HG03520 (cell line): ENCODE data around the gene ELOVL1.
A peak's percentile ranks its signal among the peaks of the same experiment; 100 is the strongest.
"Not testable (repeated sequence)": the region's sequence is repeated elsewhere in the genome, so short reads cannot be mapped to it uniquely, and the experiment has no call there.

Experiments
- ATAC-seq: cut with Tn5 transposase; IDR thresholded peaks from one replicate; pipeline ENCODE4 v1.9.1; 2021; ENCODE audit warnings: mild to moderate bottlenecking, moderate library complexity; ENCODE audit not compliant: unreplicated experiment

The ELOVL1 gene

DNA sequence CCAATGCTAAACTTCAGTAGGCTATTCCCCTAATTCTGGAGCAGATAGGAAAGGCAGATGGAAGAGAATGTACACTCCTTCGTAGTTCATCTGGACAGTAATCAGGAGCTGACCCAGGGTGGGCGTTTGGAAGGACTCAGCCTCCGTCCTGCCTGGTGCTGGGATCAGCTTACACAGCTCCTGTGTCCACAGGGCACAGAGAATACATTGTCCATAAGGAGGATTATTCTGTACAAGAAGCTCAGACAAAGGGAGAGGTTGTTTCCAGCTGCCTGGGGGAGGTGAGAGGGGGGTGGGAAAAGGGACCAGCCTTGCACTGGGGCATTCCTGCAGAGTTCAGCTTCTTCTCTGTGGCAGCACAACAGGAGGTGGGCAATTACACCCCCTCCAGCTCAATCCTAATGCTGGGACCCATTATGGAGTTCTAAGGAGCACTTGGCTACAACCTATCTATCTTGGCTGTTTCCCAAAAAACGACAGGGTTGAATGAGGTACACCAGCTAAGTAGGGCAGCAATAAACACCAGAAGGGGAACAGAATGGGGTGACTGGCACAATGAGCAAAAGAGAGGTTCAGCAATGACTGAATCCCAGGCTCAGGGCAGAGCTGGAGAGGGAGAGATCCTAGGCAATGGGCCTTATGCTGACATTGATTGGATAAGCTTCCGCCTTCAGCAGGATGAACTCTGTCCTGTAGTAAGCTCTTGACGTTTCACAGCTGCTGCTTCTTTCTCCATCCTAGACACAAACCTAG is 14.4 kb upstream of the ELOVL1 start:
- no peak for ATAC-seq

DNA sequence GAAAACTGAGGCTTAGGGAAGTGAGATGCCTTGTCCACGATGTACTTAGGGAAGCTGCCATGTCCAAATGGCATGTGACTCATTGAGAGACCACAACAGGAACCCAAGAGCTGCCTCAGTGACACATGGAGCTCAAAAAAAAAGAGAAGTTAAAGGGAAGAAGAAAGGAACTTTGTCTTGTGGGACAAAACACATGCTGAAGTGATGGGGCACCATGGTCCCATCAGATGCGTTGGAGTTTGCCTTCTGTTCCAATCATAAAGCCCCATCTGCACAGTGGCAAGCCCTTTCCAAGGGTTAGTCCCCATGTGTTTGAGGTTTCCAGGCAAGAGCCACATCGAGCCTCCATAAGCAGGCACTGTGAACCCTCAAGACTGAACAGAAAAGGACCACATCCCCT is 13.8 kb upstream of the ELOVL1 start:
- ATAC-seq, result no peak

DNA sequence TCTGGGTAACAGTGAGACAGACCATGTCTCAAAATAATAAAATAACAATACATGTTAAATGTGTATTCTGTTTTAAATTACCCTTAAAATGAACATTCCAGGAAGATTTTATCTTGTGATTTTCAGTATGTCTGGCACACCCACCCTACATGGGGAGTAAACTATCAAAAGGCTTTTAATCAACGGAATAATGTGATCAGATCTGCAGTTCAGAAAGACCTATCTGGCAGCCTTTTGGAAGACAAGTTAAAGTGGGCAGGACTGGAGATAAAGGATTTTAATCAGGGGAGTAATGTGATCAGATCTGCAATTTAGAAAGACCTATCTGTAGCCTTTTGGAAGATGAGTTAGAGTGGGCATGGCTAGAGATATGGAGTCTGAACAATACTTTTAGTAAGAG is 11.7 kb upstream of the ELOVL1 start:
- no peak for ATAC-seq

DNA sequence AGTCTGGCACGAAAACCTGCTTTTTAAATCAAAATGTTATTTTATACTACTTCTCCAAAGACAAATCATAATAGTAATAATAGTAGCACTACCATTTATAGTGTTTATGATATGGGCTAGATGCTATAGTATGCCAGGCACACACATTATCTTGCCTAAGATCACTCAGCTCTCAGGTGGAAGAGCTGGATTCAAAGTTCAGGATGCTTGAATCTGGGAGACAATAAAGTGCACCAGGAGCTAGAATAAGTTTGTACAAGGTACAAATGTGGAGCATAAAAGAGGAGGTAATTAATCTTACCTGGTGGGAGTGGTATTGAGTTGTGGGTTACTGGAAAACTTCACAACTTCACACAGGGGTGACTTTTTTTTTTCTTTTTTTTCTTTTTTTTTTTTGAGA is 10.0 kb upstream of the ELOVL1 start:
- no peak for ATAC-seq

DNA sequence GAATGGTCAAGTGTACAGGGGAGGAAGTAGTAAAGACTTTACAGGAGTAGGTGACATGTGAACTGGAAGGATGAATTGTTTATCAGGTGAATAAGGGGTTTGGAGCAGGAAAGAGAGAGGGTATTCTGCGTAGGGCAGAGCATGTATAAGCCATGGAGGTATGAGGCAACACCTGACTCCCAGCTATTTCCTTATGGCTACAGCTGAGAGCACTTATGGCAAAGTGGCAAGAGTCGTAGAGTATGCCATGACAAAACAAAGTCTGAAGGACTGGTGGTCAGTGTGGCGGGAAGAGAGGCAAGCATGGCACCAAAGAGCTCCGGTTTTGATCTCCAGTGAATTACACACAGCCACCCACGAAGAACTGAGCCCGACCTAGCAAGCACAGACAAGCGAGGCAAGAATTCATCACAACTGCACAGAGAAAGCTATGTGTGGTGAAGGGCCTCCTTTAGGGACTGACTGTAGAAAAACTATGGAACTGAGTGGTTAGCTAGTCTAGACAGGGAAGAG is 9.0 kb upstream of the ELOVL1 start:
- no peak for ATAC-seq

DNA sequence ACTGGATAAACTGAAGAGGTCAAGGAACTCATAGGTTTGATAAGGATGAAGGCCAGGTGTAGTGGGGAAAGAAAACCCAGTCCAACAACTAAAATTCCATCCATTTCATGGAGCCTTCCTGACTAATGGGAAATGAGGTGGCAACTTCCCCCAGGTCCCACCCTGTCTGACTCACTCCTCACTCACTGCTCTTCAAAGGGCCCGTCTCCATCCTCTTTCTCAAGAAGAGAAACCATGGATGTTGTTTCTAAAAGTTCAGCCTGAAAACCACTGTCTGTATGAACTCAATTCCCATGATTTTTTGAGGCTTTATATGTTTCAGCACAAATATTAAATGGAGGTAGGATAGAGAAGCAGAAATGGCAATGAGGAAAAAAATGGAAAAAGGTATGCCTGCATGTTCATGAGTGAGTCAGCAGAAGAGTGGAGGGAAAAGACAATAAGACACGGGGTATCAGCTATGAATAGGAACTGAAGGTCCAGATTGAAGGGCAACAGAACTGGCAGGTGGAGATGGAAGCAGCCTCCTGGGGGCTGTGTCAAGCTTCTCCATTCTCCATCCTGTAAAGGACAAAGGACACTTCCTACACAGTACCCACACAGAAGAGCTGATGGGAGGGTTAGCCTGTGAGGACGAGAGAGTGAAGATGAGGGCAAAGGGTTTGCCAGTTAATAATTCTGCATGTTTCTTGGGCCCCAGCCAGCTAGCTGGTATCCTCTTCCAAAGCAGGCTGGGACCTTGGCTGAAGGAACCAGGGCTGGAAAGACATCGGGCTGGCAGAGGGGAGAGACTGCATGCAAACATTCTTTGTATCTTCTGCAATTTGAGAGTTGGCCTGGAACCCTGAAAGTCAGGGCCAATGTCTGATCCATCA is 5.5 kb upstream of the ELOVL1 start:
- no peak for ATAC-seq

DNA sequence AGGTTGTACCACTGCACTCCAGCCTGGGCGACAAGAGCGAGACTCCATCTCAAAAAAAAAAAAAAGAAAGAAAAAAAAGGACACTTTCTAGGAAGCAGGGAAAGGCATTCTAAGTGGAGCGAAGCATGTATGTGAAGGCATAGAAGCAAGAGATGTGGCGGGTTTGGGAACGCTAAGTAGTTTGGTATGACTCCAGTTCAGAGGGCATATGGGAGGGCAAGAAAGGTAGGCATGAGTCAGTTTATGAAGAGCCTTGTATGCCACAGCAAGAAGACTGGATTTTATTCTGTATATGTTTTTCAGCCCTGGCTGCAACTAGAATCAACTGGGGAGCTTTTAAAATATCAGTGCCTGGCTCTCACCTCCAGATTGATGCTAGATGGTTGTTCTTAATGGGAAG is 4.4 kb upstream of the ELOVL1 start:
- ATAC-seq, result no peak

DNA sequence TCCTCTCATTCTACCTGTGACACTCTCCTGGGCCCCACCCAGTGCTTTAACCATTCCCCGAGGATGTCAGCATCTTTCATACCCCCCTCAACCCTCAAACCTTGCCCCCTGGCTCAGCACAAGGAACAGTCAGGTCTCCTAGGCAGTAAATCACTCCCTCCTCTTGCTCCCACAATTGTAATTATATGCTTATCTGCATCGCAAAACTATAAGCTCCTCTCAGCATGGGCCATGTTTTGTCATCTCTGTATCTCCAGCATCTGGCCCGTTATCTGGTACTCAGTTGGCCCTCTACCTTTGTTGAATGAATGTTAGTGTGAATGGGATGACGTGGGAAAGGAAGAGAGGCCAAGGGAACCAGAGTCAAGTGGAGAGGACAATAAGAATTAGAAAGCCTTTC is 2.8 kb upstream of the ELOVL1 start:
- ATAC-seq, result no peak

DNA sequence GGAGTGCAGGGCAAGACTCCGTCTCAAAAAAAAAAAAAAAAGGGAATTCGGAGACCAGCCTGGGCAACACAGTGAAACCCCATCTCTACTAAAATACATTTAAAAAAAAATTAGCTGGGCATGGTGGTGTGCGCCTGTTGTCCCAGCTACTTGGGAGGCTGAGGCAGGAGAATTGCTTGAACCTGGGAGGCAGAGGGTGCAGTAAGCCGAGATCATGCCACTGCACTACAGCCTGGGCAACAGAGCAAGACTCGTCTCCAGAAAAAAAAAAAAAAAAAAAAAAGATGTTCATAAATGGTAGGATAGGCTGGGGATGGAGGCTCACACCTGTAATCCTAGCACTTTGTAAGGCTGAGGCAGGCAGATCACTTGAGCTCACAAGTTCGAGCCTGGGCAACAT is 2.0 kb upstream of the ELOVL1 start:
- not testable (repeated sequence) for ATAC-seq

DNA sequence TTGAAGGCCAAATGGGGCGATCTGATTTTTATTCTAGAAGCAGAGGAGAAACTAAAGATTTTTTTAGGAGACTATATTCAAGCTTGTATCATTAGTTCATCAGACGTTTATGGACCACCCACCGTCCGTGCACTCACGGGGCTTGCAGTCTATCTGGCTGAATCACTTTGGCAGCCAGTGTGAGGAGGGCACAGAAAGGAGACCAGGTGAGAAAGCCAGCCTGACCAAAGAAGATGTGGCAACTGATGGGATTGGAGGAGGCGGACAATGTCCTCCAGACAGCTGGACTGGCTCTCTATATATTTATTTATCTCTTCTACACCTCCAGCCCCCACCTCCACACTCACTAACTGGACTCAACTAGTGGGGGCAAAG is 822 bp upstream of the ELOVL1 start:
- no peak for ATAC-seq

DNA sequence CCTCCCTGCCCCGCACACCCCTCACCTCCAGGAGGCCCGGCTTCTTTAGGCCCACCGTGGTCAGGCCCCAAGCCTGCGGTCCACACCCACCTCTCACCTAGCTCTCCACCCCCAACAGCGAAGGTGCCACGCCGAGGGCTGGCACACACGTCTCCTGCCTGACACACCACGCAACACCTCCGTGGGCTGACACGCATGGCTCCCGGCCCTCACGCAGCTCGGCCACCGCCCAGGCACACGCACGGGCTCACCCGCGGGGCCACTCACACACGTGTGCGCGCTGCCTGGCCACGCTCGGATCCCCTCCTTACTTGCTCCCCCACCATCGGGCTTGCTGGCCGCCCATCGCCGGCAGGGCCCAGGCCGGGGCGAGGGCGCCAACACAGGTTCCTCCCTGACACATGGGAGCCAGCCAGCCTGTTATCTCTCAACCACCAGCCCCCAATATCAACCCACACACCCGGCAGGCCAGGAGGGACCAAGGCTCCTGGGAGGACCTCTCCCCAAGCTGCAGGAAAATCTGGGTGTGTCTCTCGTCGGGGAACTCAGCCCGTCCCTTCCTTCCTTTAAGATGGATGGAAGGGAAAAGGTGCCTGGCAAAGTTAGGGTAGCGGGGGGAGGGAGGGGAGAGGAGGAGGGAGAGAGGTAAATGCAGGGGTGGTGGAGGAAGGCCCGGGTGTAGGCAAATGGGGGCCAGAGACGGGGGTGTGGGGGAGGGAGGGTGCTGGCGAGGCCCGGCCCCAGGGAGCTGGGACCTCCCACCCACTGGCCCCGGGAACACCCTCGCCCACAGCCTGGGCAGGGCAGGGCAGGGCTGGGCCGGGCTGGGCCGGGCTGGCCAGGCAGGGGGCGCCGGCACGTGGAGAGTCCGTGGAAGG is 546 bp downstream of the ELOVL1 start:
- peak; percentile 29 for ATAC-seq

DNA sequence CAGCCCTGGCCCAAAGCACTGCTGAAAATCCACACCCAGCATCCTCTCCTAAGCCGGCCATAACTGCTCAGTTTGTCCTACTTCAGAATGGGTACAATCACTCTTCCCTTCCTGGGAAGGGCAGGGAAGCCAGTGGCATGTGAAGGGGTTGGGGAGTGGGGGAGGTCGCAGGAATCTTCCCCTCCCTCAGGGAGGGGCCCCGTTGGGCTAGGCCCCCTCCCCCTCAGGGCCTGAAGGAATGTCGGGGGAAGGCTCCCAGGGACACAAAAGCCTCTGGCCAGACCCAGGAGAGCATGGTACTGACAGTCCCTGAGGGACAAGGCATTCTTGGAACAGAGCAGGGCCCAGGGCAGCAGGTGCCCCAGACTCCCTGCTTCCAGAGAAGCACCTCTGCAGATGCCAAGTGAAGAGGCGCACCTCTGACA is 1.2 kb downstream of the ELOVL1 start:
- no peak for ATAC-seq

DNA sequence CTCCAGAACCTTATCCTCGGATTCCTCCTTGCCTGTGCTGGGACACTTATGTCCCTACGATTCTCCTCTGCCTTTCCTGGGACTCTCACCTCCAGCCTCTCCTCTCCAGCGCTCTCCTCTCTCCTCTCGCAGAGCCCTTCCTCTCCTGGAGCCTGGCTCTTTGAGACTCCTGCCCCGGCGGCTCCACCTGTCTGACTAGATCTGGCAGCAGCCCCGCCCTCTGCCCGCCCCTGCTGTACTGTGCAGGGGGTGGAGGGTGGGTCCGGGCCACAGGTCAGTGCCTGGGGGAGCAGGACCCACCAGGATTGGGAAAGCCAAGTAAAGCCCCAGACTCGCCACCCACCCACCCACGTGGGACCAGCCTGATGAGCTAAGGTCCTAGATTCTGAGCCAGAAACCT is 1.6 kb downstream of the ELOVL1 start:
- ATAC-seq, result no peak

DNA sequence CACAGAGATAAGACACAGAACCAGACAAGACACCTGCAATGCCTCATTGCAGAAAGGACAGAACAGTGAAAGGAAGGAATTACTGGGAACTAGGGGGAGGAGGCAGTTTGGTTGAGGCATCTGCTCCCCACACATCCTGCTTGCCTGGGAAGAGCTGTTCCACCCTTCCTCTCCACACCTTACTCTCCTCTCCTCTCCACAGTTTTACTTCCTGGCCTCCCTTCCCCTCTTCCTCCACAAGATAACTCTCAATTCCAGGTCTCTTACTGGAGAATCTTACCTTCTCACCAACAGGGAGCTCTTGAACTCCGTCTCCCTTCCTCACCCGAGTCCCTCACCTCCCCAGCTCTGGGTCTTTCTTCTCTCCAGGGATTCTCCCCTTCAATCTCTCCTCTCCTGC is 2.1 kb downstream of the ELOVL1 start:
- no peak for ATAC-seq

DNA sequence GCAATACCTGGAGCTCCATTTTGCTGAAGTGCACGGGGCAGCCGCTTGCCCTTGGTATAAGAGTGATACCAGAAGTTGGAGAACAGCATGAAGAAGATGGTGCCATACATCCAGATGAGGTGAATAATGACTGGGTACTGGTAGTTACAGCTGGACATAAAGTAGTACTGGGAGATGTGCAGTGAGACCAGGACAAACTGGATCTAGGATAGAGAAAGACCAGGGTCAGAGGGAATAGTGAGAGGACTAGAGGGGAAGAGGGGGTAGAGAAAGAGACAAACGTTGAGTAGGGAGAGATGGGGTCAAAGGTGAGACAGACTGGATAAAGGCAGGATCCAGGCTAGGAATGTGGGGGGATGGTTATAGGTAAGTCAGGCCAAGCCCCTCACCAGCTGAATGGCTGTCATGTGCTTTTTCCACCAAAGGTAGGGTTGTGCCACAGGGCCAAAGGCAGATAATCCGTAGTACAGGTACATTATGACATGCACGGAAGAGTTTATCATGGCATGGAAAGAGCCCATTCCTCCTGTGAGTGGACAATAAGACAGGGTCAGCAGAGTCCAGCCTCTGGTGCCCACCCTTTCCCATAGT is 3.8 kb downstream of the ELOVL1 start:
- no peak for ATAC-seq

DNA sequence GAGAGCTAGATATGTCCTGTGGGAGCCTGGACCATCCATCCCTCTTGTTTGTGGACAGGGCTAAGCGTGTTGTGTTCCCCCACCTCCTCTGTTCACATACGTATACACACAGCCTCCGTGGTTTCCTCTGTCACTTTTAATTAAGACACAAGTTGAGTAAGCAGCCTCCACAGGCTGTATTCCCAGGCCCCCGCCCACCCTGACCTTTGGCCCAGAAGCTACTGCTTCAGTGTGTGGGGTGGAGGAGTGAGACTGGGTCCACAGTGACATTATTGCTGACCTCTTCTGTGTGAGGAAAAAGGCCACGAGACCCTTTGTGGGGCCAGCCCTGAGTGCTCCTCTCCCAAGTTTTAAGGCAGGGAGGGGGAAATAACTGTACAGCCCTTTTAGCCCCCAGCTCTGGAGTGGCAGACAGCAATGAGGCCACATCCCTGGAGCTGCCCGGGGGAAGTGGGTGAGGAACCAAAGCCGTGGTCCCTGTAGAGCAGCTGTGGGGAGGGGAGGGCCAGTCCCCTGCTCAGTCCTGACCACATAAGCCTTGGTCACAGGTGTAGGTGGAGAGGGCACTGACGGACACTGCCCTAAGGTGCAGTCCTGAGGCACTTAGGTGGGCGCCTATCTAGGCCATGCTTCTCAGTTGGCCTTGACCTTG is 4.4 kb downstream of the ELOVL1 start:
- no peak for ATAC-seq

DNA sequence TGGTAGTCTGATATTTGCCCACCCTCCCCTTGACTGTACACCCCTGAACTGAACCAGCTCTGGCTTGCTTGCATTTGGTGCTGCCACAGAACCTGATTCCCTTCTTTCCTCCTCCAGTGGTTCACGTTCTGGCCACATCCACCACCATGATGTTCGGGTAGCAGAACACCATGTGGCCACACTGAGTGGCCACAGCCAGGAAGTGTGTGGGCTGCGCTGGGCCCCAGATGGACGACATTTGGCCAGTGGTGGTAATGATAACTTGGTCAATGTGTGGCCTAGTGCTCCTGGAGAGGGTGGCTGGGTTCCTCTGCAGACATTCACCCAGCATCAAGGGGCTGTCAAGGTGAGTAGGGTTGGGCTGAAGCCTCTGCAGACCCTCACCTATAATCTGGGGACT is 7.2 kb downstream of the ELOVL1 start:
- no peak for ATAC-seq

DNA sequence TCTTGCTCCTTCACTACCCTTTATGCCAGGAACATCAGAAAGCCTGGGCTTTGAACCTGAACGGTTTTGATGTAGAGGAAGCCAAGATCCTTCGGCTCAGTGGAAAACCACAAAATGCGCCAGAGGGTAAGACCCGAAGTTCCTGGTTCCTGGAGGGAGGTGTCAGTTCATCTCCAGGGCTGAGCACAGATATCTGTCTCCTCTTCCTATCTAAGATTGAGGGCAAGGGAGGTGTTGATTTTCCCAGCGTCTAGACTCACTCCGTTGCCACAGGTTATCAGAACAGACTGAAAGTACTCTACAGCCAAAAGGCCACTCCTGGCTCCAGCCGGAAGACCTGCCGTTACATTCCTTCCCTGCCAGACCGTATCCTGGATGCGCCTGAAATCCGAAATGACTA is 8.1 kb downstream of the ELOVL1 start:
- no peak for ATAC-seq

DNA sequence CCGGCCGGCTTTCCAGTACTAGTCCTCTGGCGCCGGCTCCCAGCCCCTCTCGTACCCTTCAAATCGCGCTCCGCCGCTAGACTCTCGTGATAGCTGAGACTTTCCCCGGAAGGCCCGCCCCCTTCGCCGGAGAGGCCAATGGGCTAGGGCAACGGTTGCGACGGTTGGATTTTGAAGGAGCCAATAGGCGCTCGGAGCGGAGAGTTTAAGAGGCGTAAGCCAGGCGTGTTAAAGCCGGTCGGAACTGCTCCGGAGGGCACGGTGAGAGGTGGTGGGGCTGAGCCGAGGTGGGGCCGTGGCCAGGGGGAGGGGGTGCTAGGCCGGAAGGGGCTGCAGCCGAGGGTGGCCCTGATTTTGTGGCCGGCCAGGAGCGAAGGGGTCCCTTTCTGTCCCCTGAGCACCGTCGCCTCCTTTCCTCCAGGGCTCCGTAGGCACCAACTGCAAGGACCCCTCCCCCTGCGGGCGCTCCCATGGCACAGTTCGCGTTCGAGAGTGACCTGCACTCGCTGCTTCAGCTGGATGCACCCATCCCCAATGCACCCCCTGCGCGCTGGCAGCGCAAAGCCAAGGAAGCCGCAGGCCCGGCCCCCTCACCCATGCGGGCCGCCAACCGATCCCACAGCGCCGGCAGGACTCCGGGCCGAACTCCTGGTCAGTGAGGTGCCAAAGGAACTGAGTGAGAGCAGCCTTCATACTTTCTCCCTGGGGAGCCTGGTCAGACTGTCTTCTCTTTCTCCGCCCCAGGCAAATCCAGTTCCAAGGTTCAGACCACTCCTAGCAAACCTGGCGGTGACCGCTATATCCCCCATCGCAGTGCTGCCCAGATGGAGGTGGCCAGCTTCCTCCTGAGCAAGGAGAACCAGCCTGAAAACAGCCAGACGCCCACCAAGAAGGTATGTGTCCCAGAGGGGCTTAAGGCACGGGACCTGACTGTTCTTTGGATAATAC is 8.8 kb downstream of the ELOVL1 start, which contains the start of gene CDC20:
TSS of gene CDC20 (plus strand) at position 236 of the 948 bp plus-strand sequence. CDS start at position 471, 235 bp downstream.
- peak; percentile 91 for ATAC-seq
